Measurements from ENCODE around the gene HAUS6.
"Not testable (repeated sequence)": the region's sequence is repeated elsewhere in the genome, so short reads cannot be mapped to it uniquely, and the experiment has no call there.

DNA sequence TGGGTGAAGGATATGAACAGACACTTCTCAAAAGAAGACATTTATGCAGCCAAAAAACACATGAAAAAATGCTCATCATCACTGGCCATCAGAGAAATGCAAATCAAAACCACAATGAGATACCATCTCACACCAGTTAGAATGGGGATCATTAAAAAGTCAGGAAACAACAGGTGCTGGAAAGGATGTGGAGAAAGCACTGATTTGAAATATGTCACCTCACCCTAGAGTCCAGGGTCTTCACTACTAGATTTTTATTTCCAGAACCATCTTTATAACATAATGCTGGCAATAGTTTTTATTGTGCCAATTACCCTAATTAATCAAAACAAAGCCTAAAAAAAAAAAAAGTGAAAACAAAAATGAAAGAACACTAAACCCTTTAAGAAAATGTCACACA, 5.3 kb downstream of the HAUS6 start:
- TF ChIP-seq, protein P1, sequence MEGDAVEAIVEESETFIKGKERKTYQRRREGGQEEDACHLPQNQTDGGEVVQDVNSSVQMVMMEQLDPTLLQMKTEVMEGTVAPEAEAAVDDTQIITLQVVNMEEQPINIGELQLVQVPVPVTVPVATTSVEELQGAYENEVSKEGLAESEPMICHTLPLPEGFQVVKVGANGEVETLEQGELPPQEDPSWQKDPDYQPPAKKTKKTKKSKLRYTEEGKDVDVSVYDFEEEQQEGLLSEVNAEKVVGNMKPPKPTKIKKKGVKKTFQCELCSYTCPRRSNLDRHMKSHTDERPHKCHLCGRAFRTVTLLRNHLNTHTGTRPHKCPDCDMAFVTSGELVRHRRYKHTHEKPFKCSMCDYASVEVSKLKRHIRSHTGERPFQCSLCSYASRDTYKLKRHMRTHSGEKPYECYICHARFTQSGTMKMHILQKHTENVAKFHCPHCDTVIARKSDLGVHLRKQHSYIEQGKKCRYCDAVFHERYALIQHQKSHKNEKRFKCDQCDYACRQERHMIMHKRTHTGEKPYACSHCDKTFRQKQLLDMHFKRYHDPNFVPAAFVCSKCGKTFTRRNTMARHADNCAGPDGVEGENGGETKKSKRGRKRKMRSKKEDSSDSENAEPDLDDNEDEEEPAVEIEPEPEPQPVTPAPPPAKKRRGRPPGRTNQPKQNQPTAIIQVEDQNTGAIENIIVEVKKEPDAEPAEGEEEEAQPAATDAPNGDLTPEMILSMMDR (IDR thresholded peaks at IDR 0.05; ENCODE audit: low read depth, low read length, poor library complexity, severe bottlenecking): not testable (repeated sequence)
- TF ChIP-seq EZH2phosphoT487 (IDR thresholded peaks at IDR 0.05; ENCODE audit: borderline replicate concordance, low read length): not testable (repeated sequence)
